GM10847 (cell line): ENCODE measurements around the gene PFKP.

Experiments
- POLR2A ChIP-seq: IDR thresholded peaks from 2 replicates; pipeline ENCODE4 v1.6.1; 2011; ENCODE audit not compliant: insufficient read length; ENCODE audit errors: extremely low read depth

PFKP gene

DNA sequence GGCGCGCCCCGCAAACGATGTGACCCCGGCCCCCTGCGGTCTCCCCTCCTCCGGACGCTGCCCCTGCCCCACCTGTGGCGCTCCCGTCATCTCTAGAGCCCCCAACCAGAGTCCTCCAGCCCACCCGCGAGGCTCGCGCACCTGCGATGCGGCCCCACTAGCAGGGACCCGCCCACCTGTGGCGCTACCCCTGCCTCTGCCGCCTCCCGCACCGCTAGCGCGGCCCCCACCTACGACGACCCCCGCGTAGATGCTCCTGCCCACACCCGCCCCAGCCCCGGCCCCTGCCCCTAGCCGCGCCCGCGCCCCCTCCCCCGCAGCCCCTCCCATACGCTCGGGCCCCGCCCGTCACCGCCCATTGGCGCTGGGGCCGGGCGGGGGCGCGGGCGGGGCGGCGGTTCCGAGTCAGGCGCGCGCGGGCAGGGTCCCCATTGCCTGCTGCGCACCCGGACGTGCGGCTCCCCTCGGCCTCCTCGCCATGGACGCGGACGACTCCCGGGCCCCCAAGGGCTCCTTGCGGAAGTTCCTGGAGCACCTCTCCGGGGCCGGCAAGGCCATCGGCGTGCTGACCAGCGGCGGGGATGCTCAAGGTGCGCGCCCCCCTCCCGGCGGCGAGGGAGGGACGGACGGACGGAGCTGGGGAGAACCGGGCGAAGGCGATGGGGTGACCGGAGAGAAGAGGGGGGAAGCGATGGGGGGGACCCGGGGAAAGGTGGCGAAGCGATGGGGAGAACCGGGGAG, at the start of gene PFKP:
Gene PFKP (plus strand): TSS at position 431 of the 741 bp plus-strand sequence. CDS start 48 bp downstream, at position 479.
- TF ChIP-seq POLR2A, result peak; percentile 58

DNA sequence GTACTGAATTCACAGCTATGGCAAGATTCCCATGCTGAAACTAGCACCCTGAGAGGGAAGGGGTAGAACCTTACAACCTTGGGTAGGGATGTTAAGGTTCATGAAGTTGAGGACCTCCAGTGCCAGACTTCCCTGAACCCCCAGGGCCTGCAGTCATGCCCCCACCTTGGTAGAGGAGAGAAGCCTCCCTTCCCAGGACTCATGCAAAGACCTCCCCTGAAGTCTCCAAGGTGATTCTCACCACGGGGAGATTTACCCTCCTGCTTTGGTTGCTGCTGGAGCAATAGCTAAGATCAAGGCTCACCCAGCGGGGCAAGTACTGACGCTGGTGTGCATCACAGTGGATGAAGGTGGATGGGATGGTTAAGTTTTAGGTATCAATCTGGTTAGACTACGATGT, 49.1 kb upstream of the PFKP start:
- TF ChIP-seq POLR2A, result no peak

DNA sequence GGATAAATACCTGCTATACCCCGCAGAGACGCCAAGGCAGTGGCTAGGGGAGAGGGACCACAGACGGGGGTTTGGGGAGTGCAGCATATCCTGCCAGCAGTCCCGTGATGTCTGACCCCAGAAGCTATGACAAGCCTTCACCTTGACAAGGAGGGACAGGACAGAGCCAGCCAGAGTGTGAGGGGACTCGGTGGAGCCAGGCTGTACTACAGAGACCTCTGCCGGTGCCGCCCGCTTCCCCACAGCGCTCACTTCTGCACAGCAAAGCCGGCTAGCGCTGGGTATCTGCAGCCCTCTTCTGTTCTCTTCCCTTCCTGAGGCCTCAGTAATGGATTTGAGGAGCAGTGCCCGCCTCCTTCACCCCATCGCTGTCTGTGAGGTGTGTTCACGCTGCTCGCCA, 47.0 kb upstream of the PFKP start:
- no peak for TF ChIP-seq POLR2A

DNA sequence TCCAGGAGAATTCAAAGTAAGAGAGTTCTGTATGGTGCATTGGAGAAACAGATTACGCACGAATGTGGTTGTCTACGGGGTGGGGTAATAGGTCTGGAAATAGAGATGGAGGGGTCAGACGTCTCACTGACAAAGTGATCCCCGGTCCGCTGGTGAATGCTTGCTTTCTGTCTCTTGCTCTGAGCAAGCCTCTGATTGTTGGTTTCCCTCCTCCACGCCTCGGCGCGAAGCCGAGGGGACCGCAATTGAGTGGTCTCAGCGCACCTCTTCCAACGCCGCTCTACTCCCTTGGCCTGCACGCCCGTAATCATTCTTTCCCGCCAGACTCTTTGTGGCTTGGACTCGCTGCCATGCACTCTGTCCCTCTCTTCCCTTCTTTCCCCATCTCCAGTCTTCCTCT, 46.5 kb upstream of the PFKP start:
- no peak for TF ChIP-seq POLR2A

DNA sequence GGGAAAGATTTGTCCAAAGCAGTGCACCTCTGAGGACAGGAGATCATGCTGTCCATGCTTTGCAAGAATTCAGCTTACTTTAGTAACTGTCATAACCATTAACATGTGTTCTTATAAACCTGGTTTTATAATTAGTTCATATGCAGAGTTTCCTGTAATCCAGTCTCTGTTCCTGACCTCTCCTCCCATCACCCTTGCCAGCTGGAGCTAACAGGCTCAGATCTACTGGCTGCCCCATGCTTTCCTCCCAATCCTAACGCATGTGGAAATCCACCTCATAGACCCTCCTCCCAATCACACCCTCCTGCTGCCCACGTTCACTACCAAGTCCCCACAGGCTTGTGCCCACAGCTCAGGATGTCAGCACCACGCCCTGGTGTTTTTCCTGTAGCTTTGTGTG, 45.3 kb upstream of the PFKP start:
- TF ChIP-seq POLR2A, result no peak

DNA sequence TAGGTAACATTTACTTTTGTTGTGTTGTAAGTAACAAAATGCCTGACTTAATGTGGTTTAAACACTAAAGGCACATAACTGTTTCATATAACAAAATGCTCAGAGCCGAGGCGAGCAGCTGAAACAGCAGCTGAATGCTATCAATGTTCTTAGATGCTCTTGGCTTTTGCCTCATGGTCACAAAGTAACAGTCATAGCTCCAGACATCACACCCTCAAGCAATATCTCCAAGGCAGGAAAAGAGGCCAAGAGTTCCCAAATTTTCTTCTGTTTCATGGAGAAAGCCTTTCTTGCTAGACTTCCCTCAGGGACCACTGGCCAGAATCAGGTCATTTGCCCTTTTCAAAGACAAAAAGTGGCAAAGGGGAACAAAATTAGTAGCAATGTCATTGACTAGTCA, 43.5 kb upstream of the PFKP start:
- TF ChIP-seq POLR2A, result no peak

DNA sequence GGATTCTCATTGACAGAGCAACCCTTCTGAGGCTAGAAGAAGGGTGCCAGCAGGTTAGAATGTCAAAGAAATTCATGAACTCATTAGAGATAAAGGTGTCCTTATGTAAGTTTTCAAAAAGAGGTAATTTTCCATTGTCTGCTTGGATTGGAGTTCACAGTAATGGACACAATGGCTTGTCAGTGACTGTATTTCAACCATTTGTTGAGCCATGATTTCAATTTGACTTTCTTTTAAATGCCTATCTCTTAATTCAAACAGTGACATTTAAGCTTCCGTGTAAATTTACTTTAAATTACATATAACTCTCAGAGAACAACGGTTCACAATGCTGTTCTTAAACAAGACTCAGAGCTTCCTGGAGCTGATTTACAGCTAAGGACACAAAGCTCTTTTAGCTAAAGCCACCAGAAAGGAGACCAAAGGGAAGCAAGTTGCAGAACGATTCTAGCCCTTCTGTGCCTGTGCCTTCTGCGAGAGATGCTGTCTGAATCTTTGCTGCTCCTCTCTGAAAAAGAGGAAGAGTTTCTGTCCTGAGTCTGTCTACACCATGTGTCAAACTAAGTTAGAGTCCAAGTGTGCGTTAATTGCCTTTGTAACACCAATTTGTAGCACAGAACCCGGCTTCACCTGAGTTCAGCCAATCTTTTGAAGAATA, 42.2 kb upstream of the PFKP start:
- no peak for TF ChIP-seq POLR2A

DNA sequence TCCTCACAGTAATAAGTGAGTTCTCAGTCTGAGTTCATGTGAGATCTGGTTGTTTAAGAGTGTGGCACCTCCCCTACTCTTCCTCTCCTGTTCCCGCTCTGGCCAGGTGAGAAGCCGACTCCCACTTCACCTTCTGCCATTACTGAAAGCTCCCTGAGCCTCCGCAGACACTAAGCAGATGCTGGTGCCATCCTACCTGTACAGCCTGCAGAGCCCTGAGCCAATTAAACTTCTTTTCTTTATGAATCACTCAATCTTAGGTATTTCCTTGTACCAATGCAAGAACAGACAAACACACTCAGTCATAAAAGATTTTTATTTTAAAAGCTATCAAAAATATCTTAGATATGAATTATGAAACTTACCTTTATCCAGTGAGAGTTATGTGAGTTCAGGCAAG, 39.5 kb upstream of the PFKP start:
- TF ChIP-seq POLR2A, result no peak

DNA sequence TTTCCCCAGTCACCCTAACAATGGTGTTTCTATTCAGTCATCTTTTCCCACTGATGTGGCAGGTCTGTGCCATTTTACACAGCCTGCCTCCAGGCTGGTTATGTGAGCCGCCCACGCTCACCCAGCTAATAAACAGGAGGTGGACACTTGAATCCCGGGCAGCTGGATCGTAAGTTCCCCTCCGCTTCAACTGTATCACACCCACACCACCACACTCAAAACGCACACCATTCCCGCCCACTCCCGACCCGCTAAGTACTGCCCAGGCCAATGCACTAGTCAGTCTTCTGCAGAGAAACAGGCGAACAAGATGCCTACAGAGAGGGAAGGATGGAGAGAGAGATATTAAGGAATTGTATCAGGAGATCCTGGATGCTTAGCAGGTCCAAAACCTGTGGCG, 38.9 kb upstream of the PFKP start:
- TF ChIP-seq POLR2A, result no peak

DNA sequence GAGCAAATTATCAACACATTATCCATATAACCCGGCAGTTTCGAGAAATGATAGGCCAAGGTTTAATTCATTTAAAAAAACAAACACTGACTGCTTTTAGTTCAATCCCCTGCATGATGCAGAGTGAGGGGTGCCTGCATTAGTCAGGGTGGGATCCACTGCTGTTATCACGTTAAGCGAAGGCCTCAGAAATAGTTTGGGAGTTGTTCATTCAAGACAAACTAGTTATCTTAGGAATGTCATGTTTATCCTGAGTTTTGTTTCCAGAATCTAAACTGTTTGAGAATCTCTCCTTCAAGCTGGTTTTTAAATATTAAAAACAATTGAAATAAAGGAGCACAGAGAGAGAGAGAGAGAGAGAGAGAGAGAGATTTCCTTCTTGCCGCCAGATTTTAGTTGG, 36.6 kb upstream of the PFKP start:
- no peak for TF ChIP-seq POLR2A

DNA sequence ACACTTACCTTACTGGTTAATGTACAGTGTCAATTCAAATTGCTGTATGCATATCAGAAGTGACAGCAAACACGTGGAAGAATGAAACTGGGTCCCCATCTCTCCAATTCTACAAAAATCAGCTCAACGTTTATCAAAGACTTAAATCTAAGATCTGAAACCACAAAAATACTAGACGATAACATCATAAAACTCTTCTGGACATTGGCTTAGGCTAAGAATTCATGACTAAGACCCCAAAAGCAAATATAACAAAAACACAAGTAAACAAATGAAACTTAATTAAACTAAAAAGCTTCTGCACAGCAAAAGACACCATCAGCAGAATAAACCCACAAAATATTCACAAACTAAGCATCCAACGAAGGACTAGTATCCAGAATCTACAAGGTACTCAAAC, 35.9 kb upstream of the PFKP start:
- no peak for TF ChIP-seq POLR2A

DNA sequence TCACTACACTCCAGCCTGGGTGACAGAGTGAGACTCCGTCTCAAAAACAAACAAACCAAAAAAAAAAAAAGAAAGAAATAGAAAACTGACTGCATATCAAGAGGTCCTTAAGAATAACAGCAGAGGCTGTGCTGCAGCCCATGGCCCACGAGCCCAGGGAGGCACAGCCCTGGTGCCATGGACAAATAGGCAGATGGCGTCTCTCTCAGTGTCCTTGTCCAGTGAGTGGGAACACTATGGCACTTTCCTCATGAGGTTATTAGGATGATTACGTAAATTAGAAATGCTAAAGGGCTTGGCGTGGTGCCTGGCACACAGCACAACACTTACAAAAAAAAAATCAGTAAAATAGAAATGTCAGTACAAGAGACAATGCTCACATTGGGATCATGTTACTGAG, 33.4 kb upstream of the PFKP start:
- no peak for TF ChIP-seq POLR2A

DNA sequence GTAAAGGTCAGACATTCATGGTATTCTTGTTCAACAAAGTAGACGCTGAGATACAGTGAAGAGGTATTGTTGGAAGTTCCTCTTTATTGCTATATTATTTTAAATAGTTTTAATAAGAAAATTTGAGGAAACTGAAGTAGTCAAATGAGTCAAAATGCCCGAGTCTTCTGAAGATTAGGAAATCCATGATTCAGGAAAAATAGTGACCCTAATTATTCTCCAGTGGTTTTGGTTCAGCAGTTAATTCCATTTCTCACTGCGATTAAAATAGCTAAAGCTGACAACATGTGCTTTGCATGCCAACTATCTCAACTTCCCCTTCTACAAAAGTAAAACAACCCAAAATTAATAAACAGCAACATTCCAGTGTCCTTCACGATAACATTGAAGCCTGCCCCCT, 32.7 kb upstream of the PFKP start:
- no peak for TF ChIP-seq POLR2A

DNA sequence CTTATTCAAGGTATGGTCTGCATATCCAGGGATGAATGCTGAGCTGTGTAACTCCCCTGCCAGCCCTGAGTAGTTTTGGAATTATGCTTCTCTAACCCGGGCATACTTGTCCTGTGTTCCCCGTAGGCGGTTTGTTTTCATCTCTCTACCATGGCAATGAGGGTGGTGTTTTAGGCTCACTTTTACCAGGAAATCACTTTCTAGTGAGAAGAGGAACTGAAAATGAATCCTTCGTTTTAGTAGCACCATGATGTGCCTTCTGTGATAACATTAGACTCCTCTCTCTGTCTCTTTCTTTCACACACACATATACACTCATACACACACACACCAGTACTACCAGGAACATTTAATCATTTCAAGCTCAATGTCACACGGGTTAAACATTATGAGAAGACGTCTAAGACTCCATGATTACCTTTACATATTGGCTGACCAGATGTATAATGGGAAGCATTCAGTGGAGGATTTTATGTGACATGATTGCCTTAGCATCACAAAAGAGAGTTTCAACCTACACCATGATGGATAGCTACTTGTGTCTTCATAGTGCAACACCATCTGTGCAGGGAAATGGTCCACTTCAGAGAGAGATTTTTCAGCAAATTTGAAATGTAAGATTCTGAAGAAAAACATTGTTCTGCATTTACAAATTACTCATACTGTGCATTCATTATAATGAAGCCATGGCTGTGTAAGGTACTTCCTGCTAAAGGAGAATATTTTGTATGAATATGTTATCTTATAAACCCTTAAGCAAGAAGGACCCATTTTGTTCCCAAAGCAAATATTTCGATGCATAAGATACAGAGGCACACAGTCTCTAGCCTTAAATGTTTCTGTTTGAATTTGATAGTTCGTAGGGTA, 31.0 kb upstream of the PFKP start:
- TF ChIP-seq POLR2A, result no peak

DNA sequence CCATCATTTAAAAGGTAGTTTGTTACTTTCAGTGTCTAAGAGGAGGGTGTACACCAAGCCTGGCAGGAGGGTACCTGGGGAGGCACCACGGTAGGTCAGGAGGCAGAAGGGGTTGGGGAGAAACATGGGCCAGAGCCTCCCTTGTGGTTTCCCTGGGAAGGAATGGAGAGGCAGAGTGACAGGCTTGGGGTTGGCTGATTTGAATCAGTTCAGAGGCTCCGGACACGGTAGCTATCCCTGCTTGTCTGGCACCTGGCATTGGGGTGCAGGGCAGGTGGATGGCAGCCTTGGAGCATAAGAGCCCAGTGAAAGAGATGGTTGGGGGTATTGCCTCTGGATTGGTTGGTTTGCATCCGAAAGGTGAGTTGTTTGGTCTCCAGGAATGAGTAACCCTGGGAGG, 30.2 kb upstream of the PFKP start:
- TF ChIP-seq POLR2A, result no peak

DNA sequence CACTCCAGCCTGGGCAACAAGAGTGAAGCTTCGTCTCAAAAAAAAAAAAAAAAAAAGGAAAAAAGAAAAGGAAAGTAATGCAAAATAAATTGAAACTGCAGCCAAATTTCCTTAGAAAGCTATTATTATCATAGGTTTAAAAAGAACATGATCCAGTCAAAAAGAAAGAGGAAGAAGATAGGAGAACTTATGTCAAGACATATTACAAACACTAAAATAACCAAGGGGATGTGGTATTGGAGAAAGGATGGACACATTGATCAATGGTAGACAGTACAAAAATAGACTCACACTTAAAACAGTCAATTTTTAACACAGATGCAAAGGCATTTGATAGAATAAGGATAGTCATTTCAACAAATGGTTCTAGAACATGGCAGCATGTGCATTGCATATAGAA, 27.3 kb upstream of the PFKP start:
- no peak for TF ChIP-seq POLR2A
